ENCODE data around the gene GOSR2. TPM values are rescaled to one million over a fixed set of nuclear protein-coding genes. Genes with fewer than 3 reads are reported as not detected.

The GOSR2 gene
- total and polyA plus RNA-seq, 2 of the 8 experiments (the other 6 are each of a cell fraction or from before 2014, with no cell fraction given) = 28.2 to 36.2 TPM

- TF ChIP-seq SUZ12 (IDR thresholded peaks at IDR 0.05; ENCODE audit: low read length) = no peak
Measured at GRCh38 chr17:46974086-46974485, 51.1 kb downstream of the GOSR2 start (continued).
